ENCODE results near the gene ADAMTS15. TPM values are rescaled to one million over a fixed set of nuclear protein-coding genes. Genes with fewer than 3 reads are reported as not detected.

ADAMTS15 gene
- total RNA-seq, 4 donors from 2014 or later, result 26.3 to 49.6 (median 34.5) TPM

DNA sequence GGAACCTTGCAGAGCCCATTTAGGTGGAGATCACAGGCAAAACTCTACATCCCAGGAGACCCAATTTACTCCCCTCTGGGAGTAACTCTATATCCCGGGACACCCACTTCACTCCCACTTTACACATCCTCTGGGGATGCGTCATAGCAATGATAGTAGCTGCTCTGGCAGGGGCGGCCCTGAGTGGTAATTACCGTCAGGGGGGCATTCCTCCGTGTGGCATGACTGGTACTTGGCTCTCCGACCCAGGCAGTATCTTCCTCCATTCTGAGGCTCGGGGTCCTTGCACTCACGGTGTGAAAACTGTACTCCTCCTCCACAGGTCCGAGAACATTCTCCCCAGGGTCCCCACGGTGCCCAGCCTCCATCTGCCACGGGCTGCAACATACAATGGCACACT lies 37.2 kb upstream of the ADAMTS15 start:
- ATAC-seq (ENCODE audit: low FRiP score) (no peak), DNase-seq (ENCODE audit: low spot score) (no peak)
- TF ChIP-seq, protein P1, sequence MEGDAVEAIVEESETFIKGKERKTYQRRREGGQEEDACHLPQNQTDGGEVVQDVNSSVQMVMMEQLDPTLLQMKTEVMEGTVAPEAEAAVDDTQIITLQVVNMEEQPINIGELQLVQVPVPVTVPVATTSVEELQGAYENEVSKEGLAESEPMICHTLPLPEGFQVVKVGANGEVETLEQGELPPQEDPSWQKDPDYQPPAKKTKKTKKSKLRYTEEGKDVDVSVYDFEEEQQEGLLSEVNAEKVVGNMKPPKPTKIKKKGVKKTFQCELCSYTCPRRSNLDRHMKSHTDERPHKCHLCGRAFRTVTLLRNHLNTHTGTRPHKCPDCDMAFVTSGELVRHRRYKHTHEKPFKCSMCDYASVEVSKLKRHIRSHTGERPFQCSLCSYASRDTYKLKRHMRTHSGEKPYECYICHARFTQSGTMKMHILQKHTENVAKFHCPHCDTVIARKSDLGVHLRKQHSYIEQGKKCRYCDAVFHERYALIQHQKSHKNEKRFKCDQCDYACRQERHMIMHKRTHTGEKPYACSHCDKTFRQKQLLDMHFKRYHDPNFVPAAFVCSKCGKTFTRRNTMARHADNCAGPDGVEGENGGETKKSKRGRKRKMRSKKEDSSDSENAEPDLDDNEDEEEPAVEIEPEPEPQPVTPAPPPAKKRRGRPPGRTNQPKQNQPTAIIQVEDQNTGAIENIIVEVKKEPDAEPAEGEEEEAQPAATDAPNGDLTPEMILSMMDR (IDR thresholded peaks at IDR 0.05), result no peak

DNA sequence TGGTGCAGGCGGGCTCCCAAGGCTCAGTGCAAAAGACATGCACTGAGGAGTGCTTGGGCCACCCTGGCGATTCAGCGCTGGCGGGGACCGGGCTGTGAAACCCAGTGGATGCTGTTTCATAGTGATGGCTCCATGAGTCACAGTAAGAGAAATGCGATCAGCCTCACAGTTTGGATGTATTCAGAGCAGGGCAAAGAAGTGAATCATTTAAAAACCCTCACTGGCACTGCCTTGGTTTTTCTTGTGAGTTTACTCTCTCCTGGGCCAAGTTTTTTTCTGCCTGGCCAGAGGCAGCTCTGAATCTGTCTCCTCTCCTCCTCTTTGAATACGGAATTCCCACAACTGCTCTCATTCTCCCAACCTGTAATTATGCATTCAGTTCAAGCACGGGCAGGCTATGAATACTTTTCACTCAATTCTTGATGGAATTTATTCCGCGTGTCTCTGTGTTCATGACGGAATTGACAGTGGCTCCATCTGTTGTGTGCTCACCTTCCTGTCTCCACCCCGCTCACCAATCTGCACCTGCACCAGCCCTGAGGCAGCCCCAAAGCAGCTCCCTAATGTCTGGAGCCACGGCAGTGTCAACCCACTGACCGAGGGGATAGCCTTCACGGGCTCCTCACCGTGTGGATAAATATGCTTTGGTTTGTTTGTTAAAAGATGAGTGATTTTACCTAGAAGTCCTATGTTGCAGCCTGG lies 34.9 kb upstream of the ADAMTS15 start:
- DNase-seq (ENCODE audit: low spot score) (no peak), ATAC-seq (ENCODE audit: low FRiP score) (peak; percentile 81)
- TF ChIP-seq, protein P1 (IDR thresholded peaks at IDR 0.05), result no peak

GRCh38 chr11:130414107-130415080 lies 34.1 kb upstream of the ADAMTS15 start:
- ATAC-seq (ENCODE audit: low FRiP score), result no peak
- DNase-seq (ENCODE audit: low spot score), result no peak
- TF ChIP-seq, protein P1 (IDR thresholded peaks at IDR 0.05), result no peak

GRCh38 chr11:130415731-130416529 lies 32.5 kb upstream of the ADAMTS15 start:
- ATAC-seq (ENCODE audit: low FRiP score), result no peak
- no peak for DNase-seq (ENCODE audit: low spot score)
- TF ChIP-seq, protein P1 (IDR thresholded peaks at IDR 0.05), result no peak

DNA sequence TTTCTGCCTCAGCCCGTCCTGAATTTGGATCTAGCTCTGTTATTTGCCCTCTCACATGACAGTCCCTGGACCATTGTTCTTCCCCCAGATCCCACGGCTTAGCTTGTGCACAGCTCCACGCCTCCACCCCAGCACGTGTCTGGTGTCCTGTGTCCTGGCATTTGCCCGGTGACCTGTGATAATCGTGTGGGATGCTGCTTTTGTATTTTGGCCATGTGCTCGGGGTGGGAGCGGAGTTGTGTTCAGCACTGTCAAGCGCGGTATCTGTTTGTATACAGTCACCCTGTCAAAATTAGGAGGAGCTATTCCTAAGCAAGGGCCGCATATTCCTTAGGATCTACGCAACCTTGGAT lies 31.9 kb upstream of the ADAMTS15 start:
- TF ChIP-seq, protein P1 (IDR thresholded peaks at IDR 0.05), result no peak
- no peak for DNase-seq (ENCODE audit: low spot score)
- no peak for ATAC-seq (ENCODE audit: low FRiP score)

DNA sequence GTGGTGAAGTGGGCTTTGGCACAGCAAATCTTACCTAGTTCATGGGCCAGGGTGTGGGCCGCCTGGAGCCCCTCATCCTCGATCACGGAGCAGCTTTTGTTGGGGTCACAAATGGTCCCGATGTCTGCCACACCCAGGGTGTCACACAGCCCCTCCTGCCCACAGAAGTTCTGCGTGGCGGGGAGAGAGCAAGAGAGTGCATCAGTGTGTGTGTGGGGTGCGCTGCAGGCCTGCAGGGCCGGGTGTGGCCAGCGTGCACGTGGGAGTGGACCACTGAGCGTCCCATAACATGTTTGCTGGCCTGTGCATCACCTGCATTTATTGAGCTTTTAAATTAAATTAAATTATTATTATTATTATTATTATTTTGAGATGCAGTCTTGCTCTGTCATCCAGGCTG lies 31.5 kb upstream of the ADAMTS15 start:
- no peak for ATAC-seq (ENCODE audit: low FRiP score)
- DNase-seq (ENCODE audit: low spot score), result no peak
- TF ChIP-seq, protein P1 (IDR thresholded peaks at IDR 0.05), result no peak

Data from omental fat pad (tissue), 4 donors.